ENCODE measurements around the gene JAZF1.

DNA sequence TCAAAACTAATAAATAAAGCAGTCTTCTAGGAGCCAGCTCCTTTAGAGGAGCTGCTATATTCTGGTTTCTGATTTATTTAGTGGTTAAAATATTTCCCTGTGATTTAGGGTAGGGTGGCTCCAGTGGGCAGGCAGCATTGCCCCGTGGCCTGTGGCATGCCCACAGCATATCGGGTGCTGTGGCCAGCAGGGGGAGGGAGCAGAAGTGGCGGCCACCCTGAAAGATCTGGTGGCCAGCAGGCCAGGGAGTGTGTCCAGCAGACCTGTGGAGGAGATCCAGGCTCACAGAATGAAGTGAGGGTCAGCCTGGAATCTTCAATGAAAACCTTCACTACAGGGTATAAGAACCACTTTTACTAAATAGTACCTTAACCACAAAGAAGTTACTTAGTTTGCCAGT is 251.5 kb downstream of the JAZF1 start:
- TF ChIP-seq EZH2 (IDR thresholded peaks at IDR 0.05; ENCODE audit: insufficient read depth, poor library complexity, severe bottlenecking) (no peak), EZH2phosphoT487 (IDR thresholded peaks at IDR 0.05; ENCODE audit: insufficient read depth, low read depth) (no peak)

All from GM23248 (cell line).